NCI-H2107 treated with DMSO at 0.1 percent for 48 hours (cell line): ENCODE data around the gene TOGARAM2.

ENCODE experiments used
- DNase-seq: peaks from one replicate; lab custom pipeline; 2025; ENCODE audit not compliant: unreplicated experiment; lab: John Stamatoyannopoulos, UW

The TOGARAM2 gene

GRCh38 chr2:28981016-28981441, at the start of gene TOGARAM2:
Gene TOGARAM2, plus strand, starts transcription at chr2:28981298. Its CDS starts 13,537 bp downstream, at chr2:28994835.
- peak; percentile 17 for DNase-seq

GRCh38 chr2:28934769-28935168, 46.3 kb upstream of the TOGARAM2 start:
- DNase-seq: no peak

DNA sequence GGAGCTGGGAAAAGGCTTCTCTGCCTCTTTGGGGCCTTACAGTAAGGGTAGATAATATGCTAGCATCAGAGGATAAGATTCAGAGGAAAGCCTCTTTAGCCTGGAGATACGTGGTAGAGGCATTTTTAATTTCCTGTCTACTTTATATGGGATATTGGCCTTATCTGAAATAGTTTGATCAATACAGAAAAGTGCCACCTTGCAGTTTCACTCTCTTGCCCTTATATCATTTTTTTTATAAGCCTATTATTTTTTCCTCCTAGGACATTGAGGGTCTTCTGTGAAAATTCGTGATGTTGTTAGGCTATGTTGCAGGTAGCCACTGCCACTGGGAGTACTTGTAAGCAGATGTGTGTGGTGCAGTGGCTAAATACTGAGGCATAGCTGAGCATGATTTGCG, 40.1 kb upstream of the TOGARAM2 start:
- no peak for DNase-seq

DNA sequence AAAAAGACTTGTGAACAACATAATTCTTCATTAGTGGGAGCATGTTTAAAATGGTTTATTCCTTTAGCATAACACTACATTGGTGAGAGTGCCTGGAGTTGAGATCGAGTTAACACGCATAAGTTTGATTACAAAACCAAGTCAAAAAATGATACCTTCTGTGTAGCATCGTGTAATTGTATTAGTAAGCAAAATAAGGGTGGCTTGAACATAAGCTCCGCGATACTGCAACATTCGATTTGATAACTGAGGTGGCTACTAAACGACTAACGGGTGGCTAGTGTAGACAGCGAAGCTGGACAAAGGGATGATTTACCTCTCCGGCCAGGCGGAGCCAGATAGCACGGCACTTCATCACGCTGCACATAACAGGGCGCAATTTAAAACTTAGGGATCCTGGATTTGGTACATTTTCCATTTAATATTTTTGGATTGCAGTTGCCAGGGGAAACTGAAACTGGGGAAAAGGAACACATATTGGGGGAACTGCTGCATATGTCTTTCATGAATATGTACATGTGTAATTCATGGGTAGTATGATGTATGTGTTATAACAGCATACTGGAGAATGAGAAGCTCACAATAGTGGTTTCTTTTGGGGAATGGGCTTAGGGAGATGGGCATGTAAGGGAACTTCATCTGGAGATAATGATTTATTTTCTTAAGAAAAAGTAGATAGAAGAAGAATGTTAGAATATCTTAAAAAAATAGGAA, 36.4 kb upstream of the TOGARAM2 start:
- no peak for DNase-seq

- DNase-seq: no peak
These were observed 32.9 kb upstream of the TOGARAM2 start for GRCh38 chr2:28948160-28948559.

- no peak for DNase-seq
These were observed 31.9 kb upstream of the TOGARAM2 start for GRCh38 chr2:28949190-28949589.

- DNase-seq: no peak
These were observed 31.3 kb upstream of the TOGARAM2 start for GRCh38 chr2:28949617-28950305.

DNA sequence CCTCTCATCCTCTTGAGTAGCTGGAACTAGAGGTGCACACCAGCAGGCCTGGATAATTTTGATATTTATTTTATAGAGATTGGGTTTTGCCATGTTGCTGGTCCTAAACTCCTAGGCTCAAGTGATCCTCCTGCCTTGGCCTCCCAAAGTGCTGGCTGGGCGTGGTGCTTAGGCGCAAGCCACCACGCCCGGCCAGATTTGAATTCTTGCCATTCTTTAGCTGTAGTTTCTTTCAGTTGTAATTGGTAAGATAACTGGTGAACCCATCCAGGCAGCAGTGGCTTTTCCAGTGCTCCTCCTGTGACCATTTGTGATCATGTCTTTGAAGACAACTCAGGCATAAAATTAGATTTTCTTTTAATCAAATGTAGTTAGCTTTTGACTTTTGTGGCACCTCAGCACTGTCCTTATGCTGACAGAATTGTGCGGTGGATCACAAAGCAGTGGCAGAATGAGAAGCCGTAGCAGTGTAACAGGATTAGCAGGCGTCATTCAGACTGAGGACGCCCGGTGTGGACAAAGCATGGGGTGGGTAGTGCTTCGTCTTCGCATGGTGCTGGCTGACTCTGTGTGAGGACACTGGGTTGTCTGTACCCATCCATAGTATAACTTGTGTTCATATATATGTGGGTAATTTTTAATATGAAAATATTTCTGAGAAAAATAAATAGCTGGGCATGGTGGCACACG, 30.0 kb upstream of the TOGARAM2 start:
- no peak for DNase-seq

GRCh38 chr2:28951910-28952835, 28.9 kb upstream of the TOGARAM2 start:
- no peak for DNase-seq

- no peak for DNase-seq
These were observed 28.3 kb upstream of the TOGARAM2 start for GRCh38 chr2:28952836-28953211.

DNA sequence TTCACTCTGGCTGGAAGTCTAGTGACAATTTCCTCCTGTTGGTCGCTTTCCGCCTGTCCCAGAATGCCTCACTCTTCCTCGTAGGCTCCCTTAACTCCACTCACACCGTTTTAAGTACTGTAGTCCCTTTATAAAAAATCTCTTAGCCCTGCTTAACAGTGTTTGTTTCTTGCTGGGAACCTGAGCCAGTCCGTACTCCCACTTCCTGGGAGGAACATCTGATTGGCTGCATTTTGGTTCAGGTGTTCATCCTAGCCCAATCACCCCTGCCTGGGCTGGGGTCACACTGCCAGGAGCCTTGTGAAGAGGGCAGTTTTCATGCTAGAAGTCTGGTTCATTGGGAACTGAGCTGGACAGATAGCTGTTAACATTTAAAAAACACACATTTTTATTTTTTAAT, 25.6 kb upstream of the TOGARAM2 start:
- DNase-seq: no peak

DNA sequence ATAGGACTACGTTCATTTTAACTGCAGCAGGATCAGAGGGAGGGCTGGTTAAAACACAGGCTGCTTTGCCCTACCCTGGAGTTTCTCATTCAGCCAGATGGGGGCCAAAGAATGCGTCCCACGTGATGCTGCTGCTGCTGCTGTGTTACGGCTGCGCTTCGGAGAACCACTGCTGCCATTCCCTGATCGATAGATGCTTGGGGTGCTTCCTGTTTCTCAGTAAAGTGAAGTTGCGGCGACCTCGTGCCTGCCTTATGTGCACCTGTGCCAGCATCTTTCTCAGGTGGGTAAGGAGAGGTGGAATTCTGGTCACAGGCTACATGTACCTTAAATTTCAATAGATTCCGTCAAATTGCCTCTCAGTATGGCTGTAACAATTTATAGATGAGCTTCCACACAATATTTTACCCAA, 24.7 kb upstream of the TOGARAM2 start:
- no peak for DNase-seq

DNA sequence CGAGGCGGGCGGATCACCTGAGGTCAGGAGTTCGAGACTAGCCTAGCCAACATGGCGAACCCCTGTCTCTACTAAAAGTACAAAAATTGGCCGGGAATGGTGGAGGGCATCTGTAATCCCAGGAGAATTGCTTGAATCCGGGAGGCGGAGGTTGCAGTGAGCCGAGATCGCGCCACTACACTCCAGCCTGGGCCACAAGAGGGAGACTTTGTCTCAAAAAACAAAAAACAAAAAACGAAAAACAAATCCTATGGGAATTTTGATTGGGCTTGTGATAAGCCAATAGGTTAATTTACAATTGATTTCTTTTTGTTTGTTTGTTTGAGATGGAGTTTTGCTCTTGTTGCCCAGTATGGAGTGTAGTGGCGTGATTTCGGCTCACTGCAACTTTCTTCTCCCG, 24.2 kb upstream of the TOGARAM2 start:
- no peak for DNase-seq

- peak; percentile 73 for DNase-seq
These were observed 22.4 kb upstream of the TOGARAM2 start for GRCh38 chr2:28958689-28959088.

- no peak for DNase-seq
These were observed 20.7 kb upstream of the TOGARAM2 start for GRCh38 chr2:28960401-28960800.

DNA sequence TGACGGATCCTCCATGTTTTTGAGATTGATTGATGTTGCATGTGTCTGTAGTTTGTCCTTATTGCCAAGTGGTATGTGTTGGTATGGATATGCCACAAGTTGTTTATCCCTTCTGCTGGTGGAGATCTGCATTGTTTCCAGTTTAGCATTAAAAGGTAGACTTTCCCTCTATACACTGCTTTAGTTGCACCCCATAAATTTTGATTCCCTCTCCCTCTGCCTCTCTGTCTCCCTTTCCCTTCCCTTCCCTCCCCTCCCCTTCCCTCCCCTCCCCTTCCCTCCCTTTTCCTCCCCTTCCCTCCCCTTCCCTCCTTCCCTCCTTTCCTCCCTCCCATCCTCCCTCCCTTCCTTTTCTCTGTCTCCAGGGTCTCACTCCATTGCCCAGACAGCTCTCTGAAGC, 18.6 kb upstream of the TOGARAM2 start:
- no peak for DNase-seq

GRCh38 chr2:28970464-28971160, 10.5 kb upstream of the TOGARAM2 start:
- no peak for DNase-seq

- no peak for DNase-seq
These were observed 8.2 kb upstream of the TOGARAM2 start for GRCh38 chr2:28972778-28973335.

GRCh38 chr2:28974252-28974651, 6.8 kb upstream of the TOGARAM2 start:
- no peak for DNase-seq

- DNase-seq: no peak
These were observed 5.4 kb upstream of the TOGARAM2 start for GRCh38 chr2:28975671-28976070.
